AG10803 (cell line): ENCODE data around the gene MARCHF10.

Experiments
- DNase-seq: peaks from one replicate; pipeline ENCODE4 v3.0.0; 2010; ENCODE audit warnings: low read depth
- H3K4me3 ChIP-seq: 2 replicates; pipeline ENCODE4 v1.5.1; 2011; ENCODE audit warnings: mild to moderate bottlenecking, low read length, control low read depth
- TF ChIP-seq, protein P1 (sequence below): conservative IDR thresholded peaks from 2 replicates; pipeline ENCODE4 v1.5.1; 2011; ENCODE audit warnings: mild to moderate bottlenecking, low read length, control low read depth, inconsistent platforms

The MARCHF10 gene

DNA sequence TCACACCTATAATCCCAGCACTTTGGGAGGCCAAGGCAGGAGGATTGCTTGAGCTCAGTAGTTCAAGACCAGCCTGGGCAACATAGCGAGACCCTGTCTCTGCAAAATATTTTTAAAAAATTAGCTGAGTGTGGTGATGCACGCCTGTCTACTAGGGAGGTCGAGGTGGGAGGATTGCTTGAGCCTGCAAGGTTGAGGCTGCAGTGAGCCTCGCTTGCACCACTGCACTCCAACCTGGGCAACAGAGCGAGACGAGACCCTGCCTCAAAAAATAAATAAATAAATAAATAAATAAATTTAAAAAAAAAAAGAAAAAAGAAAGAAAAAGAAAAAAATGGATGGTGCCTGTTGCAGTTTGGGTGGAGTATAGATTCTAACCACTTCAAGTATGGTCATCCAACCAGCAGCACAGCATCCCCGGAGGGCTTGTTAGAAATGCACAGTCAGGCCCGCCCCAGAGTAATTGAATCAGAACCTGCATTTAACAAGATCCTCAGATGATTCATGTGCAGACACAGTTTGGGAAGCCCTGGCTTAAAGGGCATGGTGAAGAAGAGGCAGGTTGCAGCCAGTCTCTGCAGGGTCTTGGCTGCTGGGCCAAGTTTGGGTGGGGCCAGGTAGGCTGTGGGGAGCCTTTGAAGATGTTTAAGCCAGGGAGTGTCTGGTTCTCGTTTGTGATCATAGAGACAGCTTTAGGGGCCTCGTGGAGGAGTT lies 139.9 kb downstream of the MARCHF10 start:
- TF ChIP-seq, protein P1, sequence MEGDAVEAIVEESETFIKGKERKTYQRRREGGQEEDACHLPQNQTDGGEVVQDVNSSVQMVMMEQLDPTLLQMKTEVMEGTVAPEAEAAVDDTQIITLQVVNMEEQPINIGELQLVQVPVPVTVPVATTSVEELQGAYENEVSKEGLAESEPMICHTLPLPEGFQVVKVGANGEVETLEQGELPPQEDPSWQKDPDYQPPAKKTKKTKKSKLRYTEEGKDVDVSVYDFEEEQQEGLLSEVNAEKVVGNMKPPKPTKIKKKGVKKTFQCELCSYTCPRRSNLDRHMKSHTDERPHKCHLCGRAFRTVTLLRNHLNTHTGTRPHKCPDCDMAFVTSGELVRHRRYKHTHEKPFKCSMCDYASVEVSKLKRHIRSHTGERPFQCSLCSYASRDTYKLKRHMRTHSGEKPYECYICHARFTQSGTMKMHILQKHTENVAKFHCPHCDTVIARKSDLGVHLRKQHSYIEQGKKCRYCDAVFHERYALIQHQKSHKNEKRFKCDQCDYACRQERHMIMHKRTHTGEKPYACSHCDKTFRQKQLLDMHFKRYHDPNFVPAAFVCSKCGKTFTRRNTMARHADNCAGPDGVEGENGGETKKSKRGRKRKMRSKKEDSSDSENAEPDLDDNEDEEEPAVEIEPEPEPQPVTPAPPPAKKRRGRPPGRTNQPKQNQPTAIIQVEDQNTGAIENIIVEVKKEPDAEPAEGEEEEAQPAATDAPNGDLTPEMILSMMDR = no peak
- no peak overlapping the region for H3K4me3 ChIP-seq
- DNase-seq = no peak

- no peak for DNase-seq
- no peak overlapping the region for H3K4me3 ChIP-seq
- TF ChIP-seq, protein P1 = no peak
Measured at GRCh38 chr17:62666801-62667591, 141.1 kb downstream of the MARCHF10 start.

- no peak overlapping the region for H3K4me3 ChIP-seq
- DNase-seq = no peak
- TF ChIP-seq, protein P1 = no peak
Measured at GRCh38 chr17:62666061-62666800, 141.9 kb downstream of the MARCHF10 start.

DNA sequence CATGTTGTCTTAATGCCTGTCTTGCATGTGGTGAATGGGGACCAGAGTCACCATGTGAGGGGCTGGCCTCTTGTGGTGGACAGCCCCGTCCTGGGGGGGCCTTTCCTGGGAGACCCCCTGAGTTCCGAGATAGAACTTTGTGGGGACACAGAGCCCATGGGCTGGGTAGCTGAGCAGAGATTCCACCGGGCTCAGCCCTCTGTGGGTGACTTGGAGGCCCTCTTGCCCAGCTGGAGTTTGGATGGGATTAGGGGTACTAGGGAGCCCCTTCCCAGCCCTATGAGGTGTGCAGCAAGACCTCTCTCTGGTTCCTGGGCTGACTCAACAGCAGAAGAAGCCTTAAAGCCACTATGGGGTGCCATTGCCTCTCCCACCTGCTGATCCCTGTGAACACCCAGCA lies 142.5 kb downstream of the MARCHF10 start:
- H3K4me3 ChIP-seq = no peak overlapping the region
- no peak for DNase-seq
- TF ChIP-seq, protein P1 = no peak

GRCh38 chr17:62664336-62665120 lies 143.6 kb downstream of the MARCHF10 start:
- TF ChIP-seq, protein P1 = no peak
- DNase-seq = no peak
- no peak overlapping the region for H3K4me3 ChIP-seq

DNA sequence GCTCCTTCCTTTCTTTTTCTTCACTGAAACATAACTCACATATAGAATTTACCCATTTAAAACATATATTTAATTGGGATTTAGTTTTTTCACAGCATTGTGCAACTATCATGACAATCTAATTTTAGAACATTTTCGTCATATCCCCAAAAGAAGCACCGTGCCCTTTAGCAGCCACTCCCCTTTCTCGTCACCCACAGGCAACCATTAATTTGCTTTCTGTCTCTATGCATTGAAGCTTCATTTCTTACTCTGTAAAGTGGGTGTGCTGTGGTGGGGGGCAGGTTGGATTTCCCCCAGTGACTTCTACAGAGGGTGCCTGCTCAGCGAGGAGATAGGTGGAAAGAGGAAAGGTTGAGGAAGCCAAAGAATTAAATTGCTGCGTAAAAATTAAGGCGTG lies 144.8 kb downstream of the MARCHF10 start:
- no peak for DNase-seq

More for the DNA sequence above, 144.8 kb downstream of the MARCHF10 start:
- TF ChIP-seq, protein P1 = no peak
- no peak overlapping the region for H3K4me3 ChIP-seq
